Epidermal melanocyte (primary cell): ENCODE measurements around the gene TRIM58.

Source experiments
- DNase-seq: peaks from one replicate; pipeline ENCODE4 v3.0.0; 2011; ENCODE audit warnings: low spot score; ENCODE audit not compliant: insufficient read length

TRIM58 gene

GRCh38 chr1:247857069-247857984, at the start of gene TRIM58:
Gene TRIM58 (plus strand): TSS chr1:247857187. CDS start chr1:247857247, 60 bp downstream.
- DNase-seq, result no peak

GRCh38 chr1:247812637-247813036, 44.4 kb upstream of the TRIM58 start:
- no peak for DNase-seq

GRCh38 chr1:247822060-247822459, 34.9 kb upstream of the TRIM58 start:
- DNase-seq, result no peak

- no peak for DNase-seq
Measured at GRCh38 chr1:247824023-247824422, 33.0 kb upstream of the TRIM58 start, which contains the start of gene OR14A16. Gene OR14A16 (minus strand): TSS chr1:247824119. CDS start chr1:247815729, 8,390 bp downstream.

GRCh38 chr1:247825362-247825761, 31.6 kb upstream of the TRIM58 start:
- no peak for DNase-seq

- no peak for DNase-seq
Measured at GRCh38 chr1:247829656-247830055, 27.3 kb upstream of the TRIM58 start.

GRCh38 chr1:247833601-247834000, 23.4 kb upstream of the TRIM58 start:
- DNase-seq, result no peak

GRCh38 chr1:247840818-247841217, 16.2 kb upstream of the TRIM58 start:
- no peak for DNase-seq

- DNase-seq, result no peak
Measured at GRCh38 chr1:247841796-247842195, 15.2 kb upstream of the TRIM58 start, which contains the start of gene OR11L1. Gene OR11L1 (minus strand): TSS chr1:247841896. CDS start chr1:247841896, 0 bp downstream.

- DNase-seq, result no peak
Measured at GRCh38 chr1:247843411-247843810, 13.6 kb upstream of the TRIM58 start.

- no peak for DNase-seq
Measured at GRCh38 chr1:247845011-247845692, 11.8 kb upstream of the TRIM58 start.

GRCh38 chr1:247845693-247846017, 11.3 kb upstream of the TRIM58 start:
- no peak for DNase-seq

- DNase-seq, result no peak
Measured at GRCh38 chr1:247848346-247848745, 8.6 kb upstream of the TRIM58 start.

GRCh38 chr1:247849616-247850015, 7.4 kb upstream of the TRIM58 start:
- no peak for DNase-seq

GRCh38 chr1:247854899-247855545, 2.0 kb upstream of the TRIM58 start:
- DNase-seq, result no peak

- DNase-seq, result no peak
Measured at GRCh38 chr1:247855911-247856310, 1.1 kb upstream of the TRIM58 start.

- DNase-seq, result no peak
Measured at GRCh38 chr1:247857985-247858619, 1.1 kb downstream of the TRIM58 start.

GRCh38 chr1:247862756-247863155, 5.8 kb downstream of the TRIM58 start:
- no peak for DNase-seq

- no peak for DNase-seq
Measured at GRCh38 chr1:247864644-247865043, 7.7 kb downstream of the TRIM58 start.

GRCh38 chr1:247865416-247865815, 8.4 kb downstream of the TRIM58 start:
- DNase-seq, result no peak

- DNase-seq, result no peak
Measured at GRCh38 chr1:247883346-247883745, 26.4 kb downstream of the TRIM58 start.
